ENCODE measurements around the gene TMEM165. TPM values are rescaled to one million over a fixed set of nuclear protein-coding genes. Genes with fewer than 3 reads are reported as not detected.

Gene TMEM165
- polyA plus RNA-seq, 1 donor (not counting 4 experiments of a cell fraction or from before 2014, with no cell fraction given), result 132 TPM

DNA sequence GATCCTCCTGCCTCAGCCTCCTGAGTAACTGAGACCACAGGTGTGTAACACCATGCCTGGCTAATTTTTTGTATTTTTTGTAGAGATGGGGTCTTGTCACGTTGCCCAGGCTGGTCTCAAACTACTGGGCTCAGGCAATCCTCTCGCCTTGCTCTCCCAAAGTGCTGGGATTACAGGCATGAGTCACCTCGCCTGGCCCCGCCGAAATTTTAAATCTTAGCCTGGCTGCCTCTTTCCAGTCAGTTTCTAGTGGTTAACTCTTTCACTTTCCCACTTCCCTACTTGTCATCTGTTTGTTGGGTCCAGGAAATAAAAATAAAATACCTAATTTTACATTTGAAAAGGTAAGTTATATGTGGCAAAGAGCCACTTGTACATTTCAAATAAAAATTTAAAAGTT is 62.4 kb downstream of the TMEM165 start:
- H3K9me3 ChIP-seq (ENCODE audit: control insufficient read depth, low read depth, low read length), result no peaks in the 10 kb centered on the region
- H3K27ac ChIP-seq (ENCODE audit: control insufficient read depth, insufficient read depth, low read length), result peak overlapping the region; percentile 37
- H3K4me3 ChIP-seq (ENCODE audit: control insufficient read depth in 2 of 3, extremely low read depth in 1 of 3, insufficient read depth in 2 of 3, low read depth in 1 of 3, low read length in 3 of 3), result no peak overlapping the region
- H3K27me3 ChIP-seq (ENCODE audit: control insufficient read depth, extremely low read depth, insufficient read depth, low read length), result no peaks in the 10 kb centered on the region
- peaks cover 12% of the 10 kb centered on the region for H3K4me1 ChIP-seq (ENCODE audit: control insufficient read depth, extremely low read depth, insufficient read depth, low read length)
- H4K20me1 ChIP-seq (ENCODE audit: control insufficient read depth, extremely low read depth, insufficient read depth, low read length), result no peaks in the 10 kb centered on the region
- H3K4me2 ChIP-seq (ENCODE audit: control insufficient read depth, extremely low read depth, insufficient read depth, low read depth, low read length), result peak overlapping the region; percentile 66
- dilution Hi-C loops (cut with MboI; ENCODE audit: extremely low pct_ligation_motif_present, low sequenced_read_pairs), result no loop called here
- TF ChIP-seq EZH2 (IDR thresholded peaks at IDR 0.05; ENCODE audit: low read length), result no peak
- TF ChIP-seq, protein P1, sequence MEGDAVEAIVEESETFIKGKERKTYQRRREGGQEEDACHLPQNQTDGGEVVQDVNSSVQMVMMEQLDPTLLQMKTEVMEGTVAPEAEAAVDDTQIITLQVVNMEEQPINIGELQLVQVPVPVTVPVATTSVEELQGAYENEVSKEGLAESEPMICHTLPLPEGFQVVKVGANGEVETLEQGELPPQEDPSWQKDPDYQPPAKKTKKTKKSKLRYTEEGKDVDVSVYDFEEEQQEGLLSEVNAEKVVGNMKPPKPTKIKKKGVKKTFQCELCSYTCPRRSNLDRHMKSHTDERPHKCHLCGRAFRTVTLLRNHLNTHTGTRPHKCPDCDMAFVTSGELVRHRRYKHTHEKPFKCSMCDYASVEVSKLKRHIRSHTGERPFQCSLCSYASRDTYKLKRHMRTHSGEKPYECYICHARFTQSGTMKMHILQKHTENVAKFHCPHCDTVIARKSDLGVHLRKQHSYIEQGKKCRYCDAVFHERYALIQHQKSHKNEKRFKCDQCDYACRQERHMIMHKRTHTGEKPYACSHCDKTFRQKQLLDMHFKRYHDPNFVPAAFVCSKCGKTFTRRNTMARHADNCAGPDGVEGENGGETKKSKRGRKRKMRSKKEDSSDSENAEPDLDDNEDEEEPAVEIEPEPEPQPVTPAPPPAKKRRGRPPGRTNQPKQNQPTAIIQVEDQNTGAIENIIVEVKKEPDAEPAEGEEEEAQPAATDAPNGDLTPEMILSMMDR (optimal IDR thresholded peaks at IDR 0.05 in 1 of 3, IDR thresholded peaks at IDR 0.05 in 1 of 3, conservative IDR thresholded peaks at IDR 0.05 in 1 of 3; ENCODE audit: extremely low read depth in 1 of 3, insufficient read depth in 2 of 3, low read length in 3 of 3), result no peak
- no peaks in the 10 kb centered on the region for H3K79me2 ChIP-seq (ENCODE audit: control insufficient read depth, insufficient read depth, low read length)
- H3K9me1 ChIP-seq (ENCODE audit: control insufficient read depth, extremely low read depth, insufficient read depth, low read length), result no peaks in the 10 kb centered on the region
- H2AFZ ChIP-seq (ENCODE audit: control insufficient read depth, low read length), result no peak overlapping the region
- H3K36me3 ChIP-seq (ENCODE audit: control insufficient read depth in 2 of 2, extremely low read depth in 1 of 2, insufficient read depth in 2 of 2, low read length in 2 of 2), result peaks cover 3 to 7% of the 10 kb centered on the region in 2 experiments
- no peak overlapping the region for H3K9ac ChIP-seq (ENCODE audit: control insufficient read depth, extremely low read depth, insufficient read depth, low read length)
- DNase-seq (ENCODE audit: low read depth, low spot score) (no peak), FAIRE-seq (peak; percentile 70)

DNA sequence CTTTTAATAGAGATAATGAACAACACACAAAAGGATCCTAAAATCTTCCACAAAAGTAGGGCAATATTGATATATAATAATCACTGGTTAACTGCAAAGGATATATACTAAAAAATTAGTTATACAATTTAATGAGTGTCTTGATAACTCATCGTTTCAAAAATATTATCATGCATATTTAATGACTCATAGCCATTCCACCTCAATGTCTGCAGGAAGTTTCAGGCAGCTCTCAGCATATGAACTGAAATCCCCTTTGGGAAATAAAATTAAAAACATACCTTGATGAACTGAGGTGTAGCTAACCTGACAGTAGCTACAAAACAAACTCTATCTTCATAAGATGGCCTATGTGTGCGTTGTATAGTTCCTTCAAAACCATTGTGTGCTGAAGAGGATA is 62.9 kb downstream of the TMEM165 start:
- dilution Hi-C loops (cut with MboI; ENCODE audit: extremely low pct_ligation_motif_present, low sequenced_read_pairs), result no loop called here
- no peaks in the 10 kb centered on the region for H3K9me1 ChIP-seq (ENCODE audit: control insufficient read depth, extremely low read depth, insufficient read depth, low read length)
- H3K4me2 ChIP-seq (ENCODE audit: control insufficient read depth, extremely low read depth, insufficient read depth, low read depth, low read length), result peak overlapping the region; percentile 66
- H3K9me3 ChIP-seq (ENCODE audit: control insufficient read depth, low read depth, low read length), result no peaks in the 10 kb centered on the region
- DNase-seq (ENCODE audit: low read depth, low spot score), result no peak
- H3K27ac ChIP-seq (ENCODE audit: control insufficient read depth, insufficient read depth, low read length), result peak overlapping the region; percentile 37
- H3K4me3 ChIP-seq (ENCODE audit: control insufficient read depth in 2 of 3, extremely low read depth in 1 of 3, insufficient read depth in 2 of 3, low read depth in 1 of 3, low read length in 3 of 3), result no peak overlapping the region
- peaks cover 3 to 7% of the 10 kb centered on the region in 2 experiments for H3K36me3 ChIP-seq (ENCODE audit: control insufficient read depth in 2 of 2, extremely low read depth in 1 of 2, insufficient read depth in 2 of 2, low read length in 2 of 2)
- H3K9ac ChIP-seq (ENCODE audit: control insufficient read depth, extremely low read depth, insufficient read depth, low read length), result no peak overlapping the region
- no peaks in the 10 kb centered on the region for H3K27me3 ChIP-seq (ENCODE audit: control insufficient read depth, extremely low read depth, insufficient read depth, low read length)
- no peaks in the 10 kb centered on the region for H3K79me2 ChIP-seq (ENCODE audit: control insufficient read depth, insufficient read depth, low read length)
- no peak overlapping the region for H2AFZ ChIP-seq (ENCODE audit: control insufficient read depth, low read length)
- no peaks in the 10 kb centered on the region for H4K20me1 ChIP-seq (ENCODE audit: control insufficient read depth, extremely low read depth, insufficient read depth, low read length)
- TF ChIP-seq, protein P1 (optimal IDR thresholded peaks at IDR 0.05 in 1 of 3, IDR thresholded peaks at IDR 0.05 in 1 of 3, conservative IDR thresholded peaks at IDR 0.05 in 1 of 3; ENCODE audit: extremely low read depth in 1 of 3, insufficient read depth in 2 of 3, low read length in 3 of 3), result no peak
- no peak for TF ChIP-seq EZH2 (IDR thresholded peaks at IDR 0.05; ENCODE audit: low read length)
- peak; percentile 69 for FAIRE-seq
- peaks cover 12% of the 10 kb centered on the region for H3K4me1 ChIP-seq (ENCODE audit: control insufficient read depth, extremely low read depth, insufficient read depth, low read length)

Measured in keratinocyte (primary cell).